Duodenal mucosa (tissue), 2 donors: ENCODE measurements around the gene SSH3.
A peak's percentile ranks its signal among the peaks of the same experiment; 100 is the strongest.
"Not testable (repeated sequence)": the region's sequence is repeated elsewhere in the genome, so short reads cannot be mapped to it uniquely, and the experiment has no call there.

Experiments
- H3K27ac ChIP-seq: one replicate; pipeline ENCODE4 v1.7.0; 2013; ENCODE audit warnings: low read depth, low read length
- H3K27me3 ChIP-seq, 2 donors: one replicate each; pipeline ENCODE4 v1.7.0; 2013; ENCODE audit warnings: low read length in 2 of 2, control low read depth in 1 of 2; ENCODE audit not compliant: insufficient read depth in 2 of 2, control insufficient read depth in 1 of 2
- H3K36me3 ChIP-seq, 2 donors: one replicate each; pipeline ENCODE4 v1.7.0; 2013; ENCODE audit warnings: low read length in 2 of 2, control low read depth in 1 of 2; ENCODE audit not compliant: insufficient read depth in 2 of 2, control insufficient read depth in 1 of 2
- H3K4me1 ChIP-seq, 2 donors: one replicate each; pipeline ENCODE4 v1.7.0; 2013; ENCODE audit warnings: low read length in 2 of 2, control low read depth in 1 of 2; ENCODE audit not compliant: insufficient read depth in 2 of 2, control insufficient read depth in 1 of 2
- H3K4me3 ChIP-seq, 2 donors: one replicate each; pipeline ENCODE4 v1.7.0; 2013; ENCODE audit warnings: low read length in 2 of 2, low read depth in 1 of 2
- H3K9ac ChIP-seq, 2 donors: one replicate each; pipeline ENCODE4 v1.7.0; 2013; ENCODE audit warnings: low read length in 2 of 2, low read depth in 1 of 2
- H3K9me3 ChIP-seq, 2 donors: one replicate each; pipeline ENCODE4 v1.7.0; 2013; ENCODE audit warnings: low read length in 2 of 2, control low read depth in 1 of 2; ENCODE audit not compliant: control insufficient read depth in 1 of 2

SSH3 gene

DNA sequence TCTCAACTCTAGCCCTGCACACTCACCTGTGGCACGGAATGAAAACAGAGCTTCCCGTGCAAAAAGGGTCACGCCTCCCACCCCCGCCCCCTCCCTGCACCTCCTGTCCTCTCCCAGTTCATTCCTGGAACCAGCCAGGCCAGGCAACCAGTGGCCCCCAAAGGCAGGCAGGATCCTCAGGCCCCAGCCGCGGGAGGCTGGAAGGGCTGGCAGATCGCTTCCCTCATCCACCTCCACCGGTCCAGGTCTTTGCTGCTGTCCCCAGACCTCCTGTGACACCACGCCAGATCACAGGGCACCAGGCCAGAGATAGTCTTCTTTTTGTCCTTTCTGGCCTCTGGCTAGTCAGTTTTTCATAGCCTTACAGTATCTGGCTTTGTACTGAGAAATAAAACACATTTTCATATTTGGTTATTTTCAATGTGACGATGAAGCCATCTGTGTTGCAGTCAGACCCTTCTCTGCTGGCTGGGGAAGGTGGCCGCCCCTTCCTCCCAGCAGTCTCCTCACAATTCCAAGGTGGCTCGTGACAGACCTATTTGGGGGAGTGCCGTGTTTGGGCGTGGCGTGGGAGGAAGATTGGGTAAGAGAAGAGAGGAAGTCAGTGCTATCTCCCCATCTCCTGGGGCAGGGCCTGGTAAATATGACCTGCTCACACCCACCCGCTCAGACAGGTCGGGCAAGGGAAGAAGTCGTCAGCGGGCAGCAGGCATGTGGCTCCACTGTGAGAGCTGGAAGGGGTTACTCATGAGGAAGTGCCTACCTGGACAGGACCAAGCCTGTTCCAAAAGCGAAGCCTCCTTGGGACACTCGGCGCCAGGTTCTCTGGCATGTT lies 9.1 kb downstream of the SSH3 start:
- H3K9me3 ChIP-seq, result no peaks in the 10 kb centered on the region
- H3K4me3 ChIP-seq, result no peak overlapping the region
- H3K4me1 ChIP-seq, result peaks cover 13 to 15% of the 10 kb centered on the region in 2 donors
- H3K27ac ChIP-seq, result peak overlapping the region; percentile 55
- peaks cover 12 to 43% of the 10 kb centered on the region in 2 donors for H3K36me3 ChIP-seq
- no peaks in the 10 kb centered on the region for H3K27me3 ChIP-seq
- H3K9ac ChIP-seq, result no peak overlapping the region

DNA sequence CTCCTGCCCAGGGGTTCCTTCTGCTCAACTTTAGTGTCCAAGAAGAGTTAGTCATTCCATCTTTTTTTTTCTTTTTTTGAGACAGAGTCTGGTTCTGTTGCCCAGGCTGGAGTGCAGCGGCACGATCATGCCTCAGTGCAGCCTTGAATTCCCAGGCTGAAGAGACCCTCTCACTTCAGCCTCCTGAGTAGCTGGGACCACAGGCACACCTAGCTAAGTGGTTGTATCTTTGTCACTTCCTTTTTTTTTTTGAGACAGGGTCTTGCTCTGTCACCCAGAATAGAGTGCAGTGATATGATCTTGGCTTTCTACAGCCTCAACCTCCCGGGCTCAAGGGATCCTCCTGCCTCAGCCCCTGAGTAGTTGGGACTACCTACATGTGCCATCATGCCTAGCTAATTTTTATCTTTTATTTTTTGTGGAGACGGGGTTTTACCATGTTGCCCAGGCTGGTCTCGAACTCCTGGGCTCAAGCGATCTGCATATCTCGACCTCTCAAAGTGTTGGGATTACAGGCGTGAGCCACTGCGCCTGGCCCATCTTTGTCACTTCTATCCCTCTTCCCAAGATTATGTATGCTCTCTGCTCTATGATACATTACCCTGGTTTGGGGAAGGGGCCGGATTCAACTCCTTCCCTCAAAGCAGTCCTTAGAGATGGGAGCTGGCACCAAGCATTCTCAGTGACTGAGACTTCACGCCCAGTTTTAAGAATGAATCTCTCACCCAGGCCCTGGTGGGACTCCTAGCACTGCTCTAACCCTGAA lies 10.0 kb downstream of the SSH3 start:
- Histone ChIP-seq H3K4me1 (peaks cover 16 to 17% of the 10 kb centered on the region in 2 donors), H3K4me3 (no peak overlapping the region), H3K9me3 (no peaks in the 10 kb centered on the region), H3K27ac (peak overlapping the region; percentile 55), H3K27me3 (no peaks in the 10 kb centered on the region), H3K9ac (no peak overlapping the region), H3K36me3 (peaks cover 8 to 34% of the 10 kb centered on the region in 2 donors)

DNA sequence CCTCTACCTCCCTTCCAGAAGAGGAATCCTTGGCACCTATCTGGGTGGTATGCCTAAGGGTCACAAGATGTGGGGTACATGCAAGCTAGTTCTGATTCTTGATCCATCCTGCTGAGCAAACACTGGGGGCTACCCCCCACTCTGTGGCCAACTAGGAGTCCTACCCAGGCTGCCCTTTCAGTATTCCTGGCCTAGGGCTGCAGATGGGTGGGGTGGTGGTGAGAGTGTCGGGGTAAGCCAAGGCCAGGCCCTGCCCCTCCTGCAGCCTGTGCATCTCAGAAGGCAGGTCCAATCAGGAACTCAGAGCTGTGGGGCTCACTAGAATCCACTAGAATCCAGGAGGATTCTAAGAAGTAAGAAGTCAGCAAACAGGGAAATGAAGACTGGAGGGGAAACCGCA lies 10.9 kb downstream of the SSH3 start:
- Histone ChIP-seq H3K4me3 (no peak overlapping the region), H3K27me3 (no peaks in the 10 kb centered on the region), H3K9ac (no peak overlapping the region), H3K36me3 (peaks cover 7 to 24% of the 10 kb centered on the region in 2 donors), H3K27ac (no peak overlapping the region), H3K4me1 (peaks cover 16 to 21% of the 10 kb centered on the region in 2 donors), H3K9me3 (no peaks in the 10 kb centered on the region)

DNA sequence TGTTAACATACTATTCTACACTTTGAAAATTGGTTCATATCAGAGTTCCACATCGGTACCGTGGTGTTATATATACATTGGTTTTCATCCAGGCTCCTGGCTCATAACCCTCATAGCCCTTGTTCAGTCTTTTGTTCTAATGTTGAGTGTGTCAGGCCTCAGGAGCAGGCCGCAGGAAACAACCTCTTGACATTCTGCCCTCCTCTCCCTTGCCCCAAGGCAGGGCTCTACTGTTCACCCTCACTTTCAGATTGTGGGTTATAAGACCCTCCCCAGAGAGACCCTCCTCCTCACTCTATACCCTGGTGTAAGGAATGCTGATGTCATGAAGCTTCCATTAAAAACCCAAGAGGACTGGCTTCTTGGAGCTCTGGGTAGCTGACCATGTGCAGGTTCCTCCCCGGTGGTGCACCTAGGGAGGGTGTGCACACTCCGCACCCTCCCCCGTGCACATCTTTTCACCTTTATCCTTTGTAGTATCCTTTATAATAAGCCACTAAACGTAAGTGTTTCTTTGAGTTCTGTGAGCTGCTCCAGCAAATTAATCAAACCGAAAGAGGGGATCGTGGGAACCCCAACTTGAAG lies 12.1 kb downstream of the SSH3 start:
- Histone ChIP-seq H3K36me3 (peaks cover 0 to 14% of the 10 kb centered on the region in 2 donors), H3K27me3 (no peaks in the 10 kb centered on the region), H3K4me1 (peaks cover 16 to 26% of the 10 kb centered on the region in 2 donors), H3K9me3 (no peaks in the 10 kb centered on the region), H3K4me3 (no peak overlapping the region), H3K9ac (no peak overlapping the region), H3K27ac (no peak overlapping the region)

DNA sequence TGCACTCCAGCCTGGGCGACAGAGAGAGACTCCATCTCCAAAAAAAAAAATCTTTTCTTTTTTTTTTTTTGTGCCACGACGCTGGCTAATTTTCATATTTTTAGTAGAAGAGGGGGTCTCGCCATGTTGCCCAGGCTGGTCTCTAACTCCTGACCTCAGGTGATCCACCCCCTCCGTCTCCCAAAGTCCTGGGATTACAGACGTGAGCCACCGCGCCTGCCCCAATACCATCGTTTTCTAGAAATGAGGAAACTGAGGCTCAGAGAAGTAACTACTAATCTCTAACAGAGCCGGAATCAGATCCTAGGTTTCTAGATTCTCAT lies 13.5 kb downstream of the SSH3 start:
- Histone ChIP-seq H3K4me1 (peaks cover 22 to 26% of the 10 kb centered on the region in 2 donors), H3K9ac (peak overlapping the region; percentile 86 to 94), H3K27ac (peak overlapping the region; percentile 92), H3K9me3 (no peaks in the 10 kb centered on the region), H3K27me3 (no peaks in the 10 kb centered on the region), H3K36me3 (peaks cover 0 to 2% of the 10 kb centered on the region in 2 donors), H3K4me3 (peak overlapping the region; percentile 72 to 94)

DNA sequence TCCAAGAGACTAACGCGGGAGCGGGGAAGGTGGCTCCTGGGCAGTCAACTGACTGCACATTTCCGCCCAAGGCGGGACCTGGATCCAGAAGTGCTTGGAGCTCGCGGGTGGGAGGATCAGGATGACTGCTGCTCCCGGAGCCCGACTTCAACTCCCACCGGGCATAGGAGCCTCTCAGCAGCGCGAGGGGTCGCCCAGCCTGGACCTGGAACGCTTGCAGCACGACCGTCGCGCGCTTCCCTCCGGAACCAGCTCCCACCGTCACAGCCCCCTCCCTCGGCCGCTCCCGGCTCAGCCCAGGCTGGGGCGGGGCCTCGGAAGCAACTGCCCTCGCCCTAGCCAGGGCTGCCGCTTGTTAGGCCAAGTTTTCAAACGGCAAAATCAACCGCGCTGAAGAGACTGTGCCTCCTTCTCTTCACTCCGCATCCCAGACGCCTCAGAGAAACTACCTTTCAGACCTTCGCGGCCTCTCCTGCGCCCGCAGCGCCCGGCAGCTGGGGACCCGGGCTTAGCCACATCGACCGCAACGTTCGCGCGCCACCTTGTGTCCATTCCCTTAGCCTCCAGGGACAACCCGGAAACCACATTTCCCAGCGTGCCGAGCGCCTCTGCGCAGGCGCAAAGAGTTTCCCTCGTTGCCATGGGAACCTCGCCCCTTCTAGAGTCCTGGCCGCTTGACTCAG lies 14.0 kb downstream of the SSH3 start:
- Histone ChIP-seq H3K27ac (peak overlapping the region; percentile 92), H3K4me1 (peaks cover 21 to 24% of the 10 kb centered on the region in 2 donors), H3K4me3 (peak overlapping the region; percentile 72 to 94), H3K36me3 (no peaks in the 10 kb centered on the region), H3K9me3 (no peaks in the 10 kb centered on the region), H3K27me3 (no peaks in the 10 kb centered on the region), H3K9ac (peak overlapping the region; percentile 86 to 94)

DNA sequence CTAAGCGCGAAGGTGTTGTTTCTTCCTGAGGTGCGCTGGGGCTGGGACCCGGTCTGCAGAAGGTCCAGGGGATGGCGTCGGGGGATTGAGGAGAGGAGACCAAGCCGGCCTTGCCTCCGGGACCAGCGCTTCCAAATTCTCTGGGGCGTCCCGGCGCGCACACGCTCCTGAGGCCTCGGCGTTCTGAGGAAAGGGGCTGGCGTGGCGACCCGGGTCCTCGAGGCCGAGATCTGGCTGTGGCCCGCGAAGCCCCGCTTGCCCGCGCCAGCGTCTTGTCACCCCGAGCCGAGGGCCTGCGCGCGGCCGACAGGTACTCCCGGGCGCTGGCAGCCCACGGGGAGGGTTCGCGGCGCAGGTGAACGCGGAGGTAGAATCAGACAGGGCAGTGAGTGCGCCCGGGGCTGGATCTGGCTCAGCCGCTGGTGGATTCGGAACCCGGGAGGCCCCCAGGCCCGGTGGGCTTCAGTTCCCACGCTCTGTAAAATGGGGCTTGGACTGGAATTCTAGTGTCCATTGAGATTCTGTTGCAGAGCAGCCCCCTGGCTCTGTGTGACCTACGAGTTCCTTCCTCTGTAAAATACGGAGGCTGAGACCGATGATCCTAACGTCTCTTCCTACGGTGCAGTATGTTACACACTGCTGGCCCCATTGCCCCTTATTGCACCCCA lies 14.7 kb downstream of the SSH3 start:
- Histone ChIP-seq H3K9me3 (no peaks in the 10 kb centered on the region), H3K9ac (peak overlapping the region; percentile 86 to 94), H3K4me3 (peak overlapping the region; percentile 72 to 94), H3K4me1 (peaks cover 16 to 18% of the 10 kb centered on the region in 2 donors), H3K27me3 (no peaks in the 10 kb centered on the region), H3K27ac (no peak overlapping the region), H3K36me3 (no peaks in the 10 kb centered on the region)

DNA sequence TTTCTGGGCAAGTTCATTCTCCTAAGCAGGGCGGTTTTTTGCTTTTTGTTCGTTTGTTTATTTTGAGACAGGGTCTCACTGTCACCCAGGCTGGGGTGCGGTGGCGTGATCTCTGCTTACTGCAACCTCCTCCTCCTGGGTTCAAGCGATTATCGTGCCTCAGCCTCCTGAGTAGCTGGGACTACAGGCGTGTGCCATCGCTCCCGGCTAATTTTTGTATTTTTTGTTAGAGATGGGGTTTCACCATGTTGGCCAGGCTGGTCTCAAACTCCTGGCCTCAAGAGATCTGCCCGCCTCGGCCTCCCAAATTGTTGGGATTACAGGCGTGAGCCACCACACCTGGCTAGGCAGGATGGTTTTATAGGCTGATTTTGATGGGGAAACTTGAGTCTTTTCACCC lies 15.5 kb downstream of the SSH3 start:
- H3K36me3 ChIP-seq, H3K27ac ChIP-seq, H3K27me3 ChIP-seq, H3K9ac ChIP-seq, H3K9me3 ChIP-seq: not testable (repeated sequence)
- peak overlapping the region in 1 of 2 donors; percentile 72 for H3K4me3 ChIP-seq
- H3K4me1 ChIP-seq, result peaks cover 19% of the 10 kb centered on the region in 2 donors

DNA sequence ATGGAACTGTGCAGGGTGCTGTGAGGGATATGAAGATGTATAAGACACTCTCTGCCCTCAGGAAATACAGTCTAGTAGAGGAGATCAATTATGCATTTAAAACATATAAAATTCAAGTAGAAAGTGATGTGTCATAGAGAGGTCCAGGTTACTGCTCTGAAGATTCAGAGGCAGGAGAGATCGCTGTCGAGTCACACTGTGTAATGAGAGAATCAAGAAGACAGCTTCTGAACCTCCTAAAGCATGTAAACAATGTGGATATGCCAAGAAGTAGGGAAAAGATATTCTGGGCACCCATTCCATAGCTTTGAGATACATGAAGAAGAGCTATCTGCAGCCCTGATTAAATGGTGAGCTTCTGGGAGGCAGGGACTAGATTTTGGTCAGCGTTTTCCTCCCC lies 16.7 kb downstream of the SSH3 start:
- no peak overlapping the region for H3K27ac ChIP-seq
- H3K36me3 ChIP-seq, result no peaks in the 10 kb centered on the region
- H3K4me1 ChIP-seq, result peaks cover 19% of the 10 kb centered on the region in 2 donors
- H3K9ac ChIP-seq, result no peak overlapping the region
- no peaks in the 10 kb centered on the region for H3K9me3 ChIP-seq
- H3K4me3 ChIP-seq, result no peak overlapping the region
- H3K27me3 ChIP-seq, result no peaks in the 10 kb centered on the region
